GM18526 (cell line): ENCODE data around the gene DLG2.

Experiments used
- POLR2A ChIP-seq: IDR thresholded peaks from 3 replicates; pipeline ENCODE4 v1.6.1; 2011; ENCODE audit not compliant: insufficient read length; ENCODE audit errors: extremely low read depth

Gene DLG2

DNA sequence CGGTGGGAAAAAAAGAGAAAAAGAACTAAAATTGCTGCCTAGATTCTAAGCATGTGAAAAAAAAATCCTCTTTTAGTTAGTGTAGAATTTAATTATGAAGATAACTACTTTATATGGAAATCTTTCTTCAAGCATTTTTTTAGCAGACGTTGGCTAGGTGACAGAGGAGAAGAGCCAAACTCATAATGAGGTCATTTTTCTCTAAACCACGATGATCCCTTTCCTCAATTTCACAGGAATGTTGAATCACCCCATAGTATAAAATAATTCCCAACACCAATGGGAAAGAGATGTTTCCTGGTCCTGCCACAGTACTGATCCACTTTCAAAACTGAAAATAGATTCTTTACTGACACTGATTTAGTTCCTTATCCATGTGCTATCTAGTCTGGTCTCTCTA lies 319.8 kb downstream of the DLG2 start:
- TF ChIP-seq POLR2A, result no peak

DNA sequence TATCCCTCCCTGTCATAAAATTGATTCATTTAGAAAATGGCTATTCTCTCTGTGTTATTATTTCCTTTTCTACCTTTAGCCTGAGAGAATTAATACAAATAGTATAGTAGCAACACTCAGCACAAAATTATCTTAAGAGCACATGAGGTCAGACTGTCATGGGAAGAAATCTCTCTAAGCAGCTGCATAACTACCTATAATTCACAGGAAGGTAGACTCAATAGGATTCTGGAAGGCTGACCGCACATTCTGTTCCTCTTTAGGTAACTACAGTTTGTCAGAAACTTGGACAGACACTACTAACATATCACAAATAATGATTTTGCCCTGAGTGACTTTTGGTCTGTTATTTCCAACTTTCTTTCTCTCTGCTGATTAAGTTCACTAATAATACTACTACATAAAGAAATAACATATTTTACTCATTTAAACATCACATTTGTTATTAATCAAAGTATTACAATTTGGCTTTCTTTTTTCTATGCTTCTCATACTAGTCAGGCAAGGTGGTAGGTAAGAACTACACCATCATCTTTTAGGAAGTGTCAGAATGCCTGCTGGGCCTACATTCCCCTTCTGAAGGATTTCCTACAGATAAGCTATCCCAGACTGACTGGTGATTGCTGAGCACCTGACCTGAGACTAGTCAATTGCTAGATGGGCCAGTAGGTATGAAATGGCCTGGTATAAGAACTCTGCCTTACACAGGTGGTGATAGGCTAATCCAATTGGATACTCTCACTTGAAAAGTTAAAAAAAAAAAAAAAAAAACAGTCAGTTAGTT lies 325.1 kb downstream of the DLG2 start:
- TF ChIP-seq POLR2A, result no peak

GRCh38 chr11:85299258-85299942 lies 327.7 kb downstream of the DLG2 start:
- TF ChIP-seq POLR2A, result no peak

DNA sequence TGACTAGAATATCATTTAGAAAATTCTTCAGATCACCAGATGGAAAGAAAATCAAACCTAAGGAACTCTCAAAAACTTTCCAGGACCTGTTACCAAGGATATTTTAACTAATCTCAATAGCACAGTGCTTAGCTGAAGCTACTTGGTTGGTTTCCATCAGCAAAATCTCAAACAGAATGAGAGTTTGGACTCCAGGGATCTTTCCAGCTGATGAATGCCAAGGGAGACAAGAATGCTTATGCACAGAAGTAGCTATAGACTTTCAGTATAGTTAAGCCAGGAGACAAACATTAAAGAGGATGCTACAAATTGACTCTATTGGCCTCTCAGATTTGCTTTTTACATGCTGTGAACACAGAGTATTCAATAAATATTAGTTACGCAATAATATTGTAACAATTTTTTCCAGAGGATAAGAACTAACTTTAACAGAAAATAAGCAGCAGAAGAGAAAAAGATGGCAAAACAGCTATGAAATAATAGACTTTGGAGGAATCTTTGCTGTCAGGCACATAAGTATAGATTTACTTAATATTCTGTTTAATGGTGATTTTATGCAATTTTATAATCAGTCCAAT lies 331.4 kb downstream of the DLG2 start:
- no peak for TF ChIP-seq POLR2A

DNA sequence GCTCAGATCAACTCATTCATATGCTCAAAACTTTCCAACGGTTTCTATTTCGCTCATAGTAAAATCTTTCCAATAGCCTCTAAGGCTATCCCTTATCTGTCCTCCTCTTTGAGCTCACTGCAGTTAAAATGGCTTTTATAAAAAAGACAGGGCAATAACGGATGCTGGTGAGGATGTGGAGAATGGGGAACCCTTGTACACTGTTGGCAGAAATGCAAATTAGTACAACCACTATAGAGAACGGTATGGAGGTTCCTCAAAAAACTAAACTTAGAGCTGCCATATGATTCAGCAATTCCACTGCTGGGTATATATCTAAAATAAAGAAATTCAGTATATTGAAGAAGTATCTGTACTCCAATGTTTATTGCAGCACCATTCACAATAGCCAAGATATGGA lies 345.6 kb downstream of the DLG2 start:
- TF ChIP-seq POLR2A, result no peak

GRCh38 chr11:85279267-85279666 lies 347.9 kb downstream of the DLG2 start:
- TF ChIP-seq POLR2A, result no peak

GRCh38 chr11:85277693-85278092 lies 349.5 kb downstream of the DLG2 start:
- TF ChIP-seq POLR2A, result no peak

DNA sequence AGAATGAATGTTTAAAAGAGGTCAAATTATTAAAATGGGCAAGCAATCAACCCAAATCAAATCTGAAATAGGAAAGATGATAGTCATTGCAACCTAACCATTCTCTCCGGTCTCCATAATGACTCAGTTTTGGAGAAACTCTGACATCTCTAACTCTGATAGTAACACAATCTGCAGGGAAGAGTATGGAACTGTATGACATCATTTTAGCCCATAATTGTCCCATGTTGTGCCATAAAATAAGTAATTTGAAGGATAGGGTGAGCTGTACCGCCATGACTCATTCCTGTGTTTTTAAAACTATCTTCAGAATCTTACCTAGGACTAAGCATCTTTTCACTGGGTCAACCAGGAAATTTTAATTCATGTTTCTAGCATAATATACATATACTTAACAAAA lies 350.8 kb downstream of the DLG2 start:
- TF ChIP-seq POLR2A, result no peak

DNA sequence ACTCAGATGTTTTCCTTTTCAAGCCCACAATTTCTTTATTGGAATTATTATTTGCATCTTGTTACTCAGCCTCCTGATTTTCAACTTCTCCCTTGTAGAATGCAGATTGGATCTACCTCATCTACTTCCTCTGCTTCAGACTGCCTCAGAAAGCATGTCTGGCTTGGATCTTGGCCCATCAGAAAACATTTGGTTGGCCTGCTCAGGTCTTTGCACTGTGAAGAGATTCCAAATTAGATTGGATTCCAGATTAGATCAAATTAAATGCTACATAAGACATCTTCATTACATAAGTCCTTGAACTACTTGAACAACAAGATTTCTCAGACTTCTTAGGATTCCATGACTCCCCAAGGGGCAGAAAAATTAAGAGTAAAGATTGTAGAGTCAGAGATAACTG lies 358.0 kb downstream of the DLG2 start:
- TF ChIP-seq POLR2A, result no peak

GRCh38 chr11:85266646-85267045 lies 360.5 kb downstream of the DLG2 start:
- TF ChIP-seq POLR2A, result no peak

- TF ChIP-seq POLR2A, result no peak
These were observed 363.8 kb downstream of the DLG2 start for GRCh38 chr11:85263328-85263727.

- TF ChIP-seq POLR2A, result no peak
These were observed 369.3 kb downstream of the DLG2 start for GRCh38 chr11:85257837-85258236.

DNA sequence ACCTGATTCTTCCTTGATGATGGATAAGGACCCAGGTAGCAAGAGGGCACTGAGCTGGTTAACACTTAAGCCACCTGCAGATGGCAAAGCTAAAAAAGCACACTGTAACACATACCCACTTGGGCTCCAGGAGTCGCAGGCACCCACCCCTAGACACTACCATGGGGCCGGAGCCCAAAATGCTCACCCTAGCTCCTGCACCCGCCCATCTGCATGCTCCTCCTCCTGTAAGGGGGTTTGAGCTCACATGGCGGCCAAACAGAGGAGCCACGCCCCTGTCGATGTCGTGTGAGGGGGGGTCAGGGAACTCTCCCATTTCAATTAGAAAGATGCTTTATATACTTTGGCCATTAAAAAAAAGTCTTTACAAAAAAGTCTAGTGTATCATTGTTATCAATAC lies 370.7 kb downstream of the DLG2 start:
- no peak for TF ChIP-seq POLR2A

GRCh38 chr11:85249482-85249881 lies 377.7 kb downstream of the DLG2 start:
- TF ChIP-seq POLR2A, result no peak

DNA sequence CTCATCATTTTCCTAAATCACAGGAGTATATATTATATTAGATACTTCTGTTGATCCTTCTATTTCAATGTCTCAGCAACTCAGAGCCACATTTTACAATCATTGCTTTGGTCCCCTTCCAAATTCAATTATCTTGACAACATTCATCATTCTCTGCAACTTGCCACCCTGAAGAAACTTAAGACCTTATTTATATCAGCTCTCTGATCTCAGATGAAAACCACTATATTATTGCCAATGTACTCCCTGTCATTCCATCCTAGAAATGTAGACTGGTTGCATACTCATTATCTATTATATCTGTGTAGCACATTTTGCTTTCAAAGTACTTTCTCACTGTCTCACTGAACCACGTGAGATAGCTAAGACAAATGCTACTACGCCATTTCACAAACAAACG lies 379.3 kb downstream of the DLG2 start:
- TF ChIP-seq POLR2A, result no peak

- TF ChIP-seq POLR2A, result no peak
These were observed 388.2 kb downstream of the DLG2 start for GRCh38 chr11:85238906-85239305.
